GM12864 (cell line): ENCODE measurements around the gene WDR72.

Experiments used
- DNase-seq: peaks from one replicate; pipeline ENCODE4 v3.0.0-alpha.2; 2011; ENCODE audit warnings: low read depth
- H3K4me3 ChIP-seq: 2 replicates; pipeline ENCODE4 v1.5.1; 2011; ENCODE audit warnings: mild to moderate bottlenecking, low read depth, low read length, control low read depth
- TF ChIP-seq, protein P1 (sequence below): IDR thresholded peaks from 2 replicates; pipeline ENCODE4 v1.5.1; 2011; ENCODE audit warnings: low read depth, mild to moderate bottlenecking, moderate library complexity, low read length, control low read depth, inconsistent platforms; ENCODE audit errors: missing control alignments

The WDR72 gene

GRCh38 chr15:53618461-53618860 is 141.0 kb downstream of the WDR72 start:
- H3K4me3 ChIP-seq = no peak overlapping the region
- DNase-seq = no peak
- TF ChIP-seq, protein P1, sequence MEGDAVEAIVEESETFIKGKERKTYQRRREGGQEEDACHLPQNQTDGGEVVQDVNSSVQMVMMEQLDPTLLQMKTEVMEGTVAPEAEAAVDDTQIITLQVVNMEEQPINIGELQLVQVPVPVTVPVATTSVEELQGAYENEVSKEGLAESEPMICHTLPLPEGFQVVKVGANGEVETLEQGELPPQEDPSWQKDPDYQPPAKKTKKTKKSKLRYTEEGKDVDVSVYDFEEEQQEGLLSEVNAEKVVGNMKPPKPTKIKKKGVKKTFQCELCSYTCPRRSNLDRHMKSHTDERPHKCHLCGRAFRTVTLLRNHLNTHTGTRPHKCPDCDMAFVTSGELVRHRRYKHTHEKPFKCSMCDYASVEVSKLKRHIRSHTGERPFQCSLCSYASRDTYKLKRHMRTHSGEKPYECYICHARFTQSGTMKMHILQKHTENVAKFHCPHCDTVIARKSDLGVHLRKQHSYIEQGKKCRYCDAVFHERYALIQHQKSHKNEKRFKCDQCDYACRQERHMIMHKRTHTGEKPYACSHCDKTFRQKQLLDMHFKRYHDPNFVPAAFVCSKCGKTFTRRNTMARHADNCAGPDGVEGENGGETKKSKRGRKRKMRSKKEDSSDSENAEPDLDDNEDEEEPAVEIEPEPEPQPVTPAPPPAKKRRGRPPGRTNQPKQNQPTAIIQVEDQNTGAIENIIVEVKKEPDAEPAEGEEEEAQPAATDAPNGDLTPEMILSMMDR = no peak

DNA sequence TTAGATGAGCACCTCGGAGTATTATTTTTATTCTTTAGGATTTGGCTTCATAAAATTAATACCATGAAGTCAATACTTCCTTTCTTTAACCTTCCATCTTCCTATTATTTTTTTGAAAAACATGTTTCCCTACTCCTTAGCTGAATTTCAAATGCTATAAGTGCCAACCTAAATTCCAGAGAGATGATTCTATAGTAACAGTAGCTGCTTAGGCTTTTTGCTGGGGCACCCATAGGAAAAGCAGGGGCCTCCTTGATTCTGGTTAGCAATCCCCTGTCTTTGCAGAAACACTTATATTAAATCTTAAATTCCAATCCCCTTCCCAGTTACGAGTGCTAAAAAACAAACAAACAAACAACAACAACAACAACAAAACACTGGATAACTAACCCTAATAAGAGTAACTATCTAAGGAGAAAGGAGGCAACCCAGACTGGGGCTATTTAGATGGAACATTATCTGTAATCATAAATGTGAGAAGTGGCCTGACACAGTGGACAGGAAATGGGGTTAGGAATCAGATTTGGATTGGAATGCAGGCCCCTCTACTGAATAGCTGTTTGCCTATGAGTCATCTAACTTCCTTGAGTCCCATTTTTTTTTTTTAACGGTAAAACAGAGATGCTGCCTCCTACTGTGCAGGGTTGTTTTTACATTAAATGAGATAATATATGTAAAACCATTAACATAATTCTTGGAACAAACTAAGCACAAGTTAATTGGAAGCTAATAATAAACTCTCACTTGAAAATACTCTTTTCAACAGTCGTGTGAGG is 148.1 kb downstream of the WDR72 start:
- H3K4me3 ChIP-seq = no peak overlapping the region
- DNase-seq = no peak
- TF ChIP-seq, protein P1 = no peak

- H3K4me3 ChIP-seq = no peak overlapping the region
- no peak for DNase-seq
- TF ChIP-seq, protein P1 = no peak
These were observed 168.4 kb downstream of the WDR72 start for GRCh38 chr15:53591041-53591440.

- TF ChIP-seq, protein P1 = no peak
- no peak overlapping the region for H3K4me3 ChIP-seq
- no peak for DNase-seq
These were observed 169.1 kb downstream of the WDR72 start for GRCh38 chr15:53590380-53590779.

GRCh38 chr15:53589520-53590057 is 169.9 kb downstream of the WDR72 start:
- DNase-seq = no peak
- no peak overlapping the region for H3K4me3 ChIP-seq

GRCh38 chr15:53588773-53589172 is 170.7 kb downstream of the WDR72 start:
- no peak for DNase-seq
- H3K4me3 ChIP-seq = no peak overlapping the region
- TF ChIP-seq, protein P1 = no peak

More at GRCh38 chr15:53589520-53590057, 169.9 kb downstream of the WDR72 start:
- TF ChIP-seq, protein P1 = no peak
